MV-4-11 (cell line): ENCODE results near the gene LCK.
"Not testable (repeated sequence)": the region's sequence is repeated elsewhere in the genome, so short reads cannot be mapped to it uniquely, and the experiment has no call there.

ENCODE experiments used
- DNase-seq: peaks from one replicate; lab custom pipeline; 2025; lab: John Stamatoyannopoulos, UW

The LCK gene

GRCh38 chr1:32274646-32275340 is 23.7 kb downstream of the LCK start:
- no peak for DNase-seq

DNA sequence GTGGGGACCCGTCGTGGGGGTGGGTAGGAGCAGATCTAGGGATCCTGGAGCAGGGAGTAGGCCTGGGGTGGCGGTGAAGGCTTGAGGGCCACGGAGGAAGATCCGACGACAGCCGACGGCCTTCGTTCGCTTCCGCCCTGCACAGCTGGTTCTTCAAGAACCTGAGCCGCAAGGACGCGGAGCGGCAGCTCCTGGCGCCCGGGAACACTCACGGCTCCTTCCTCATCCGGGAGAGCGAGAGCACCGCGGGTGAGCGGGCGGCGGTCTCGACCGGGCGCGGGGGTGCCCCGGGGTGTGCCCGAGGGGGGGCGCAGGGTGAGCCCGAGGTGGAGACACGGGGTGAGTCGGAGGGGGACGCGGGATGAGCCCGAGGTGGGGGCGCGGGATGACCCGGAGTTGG is 24.4 kb downstream of the LCK start:
- no peak for DNase-seq

DNA sequence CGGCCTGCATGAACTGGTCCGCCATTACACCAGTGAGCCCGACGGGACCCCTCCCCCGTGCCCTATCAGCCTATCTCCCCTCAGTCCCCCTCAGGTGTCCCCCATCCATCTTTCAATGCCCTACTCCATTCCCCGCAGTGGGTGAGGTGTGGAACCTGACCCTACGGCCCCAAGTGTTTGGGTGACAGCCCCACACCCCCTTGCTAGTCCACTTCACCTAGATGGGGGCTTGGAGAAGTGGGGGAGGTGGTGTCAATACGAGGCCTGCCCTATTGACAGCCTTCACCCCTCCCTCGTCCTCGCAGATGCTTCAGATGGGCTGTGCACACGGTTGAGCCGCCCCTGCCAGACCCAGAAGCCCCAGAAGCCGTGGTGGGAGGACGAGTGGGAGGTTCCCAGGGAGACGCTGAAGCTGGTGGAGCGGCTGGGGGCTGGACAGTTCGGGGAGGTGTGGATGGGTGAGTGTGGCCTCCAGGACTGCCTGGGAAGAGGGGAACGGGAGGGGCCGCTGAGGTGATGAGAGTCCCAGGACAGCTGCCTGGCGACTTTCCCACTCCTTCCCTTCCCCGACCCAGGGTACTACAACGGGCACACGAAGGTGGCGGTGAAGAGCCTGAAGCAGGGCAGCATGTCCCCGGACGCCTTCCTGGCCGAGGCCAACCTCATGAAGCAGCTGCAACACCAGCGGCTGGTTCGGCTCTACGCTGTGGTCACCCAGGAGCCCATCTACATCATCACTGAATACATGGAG is 25.1 kb downstream of the LCK start:
- no peak for DNase-seq

DNA sequence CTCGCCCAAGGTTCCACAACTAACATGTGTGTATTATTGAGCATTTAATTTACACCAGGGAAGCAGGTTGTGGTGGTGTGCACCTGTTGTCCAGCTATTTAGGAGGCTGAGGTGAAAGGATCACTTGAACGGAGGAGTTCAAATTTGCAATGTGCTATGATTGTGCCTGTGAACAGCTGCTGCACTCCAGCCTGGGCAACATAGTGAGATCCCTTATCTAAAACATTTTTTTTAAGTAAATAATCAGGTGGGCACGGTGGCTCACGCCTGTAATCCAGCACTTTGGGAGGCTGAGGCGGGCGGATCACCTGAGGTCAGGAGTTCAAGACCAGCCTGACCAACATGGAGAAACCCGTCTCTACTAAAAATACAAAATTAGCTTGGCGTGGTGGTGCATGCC is 33.7 kb downstream of the LCK start:
- DNase-seq = not testable (repeated sequence)

DNA sequence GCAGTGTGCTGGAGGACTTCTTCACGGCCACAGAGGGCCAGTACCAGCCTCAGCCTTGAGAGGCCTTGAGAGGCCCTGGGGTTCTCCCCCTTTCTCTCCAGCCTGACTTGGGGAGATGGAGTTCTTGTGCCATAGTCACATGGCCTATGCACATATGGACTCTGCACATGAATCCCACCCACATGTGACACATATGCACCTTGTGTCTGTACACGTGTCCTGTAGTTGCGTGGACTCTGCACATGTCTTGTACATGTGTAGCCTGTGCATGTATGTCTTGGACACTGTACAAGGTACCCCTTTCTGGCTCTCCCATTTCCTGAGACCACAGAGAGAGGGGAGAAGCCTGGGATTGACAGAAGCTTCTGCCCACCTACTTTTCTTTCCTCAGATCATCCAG is 34.6 kb downstream of the LCK start:
- DNase-seq = no peak

GRCh38 chr1:32286763-32287162 is 35.7 kb downstream of the LCK start:
- DNase-seq = no peak

DNA sequence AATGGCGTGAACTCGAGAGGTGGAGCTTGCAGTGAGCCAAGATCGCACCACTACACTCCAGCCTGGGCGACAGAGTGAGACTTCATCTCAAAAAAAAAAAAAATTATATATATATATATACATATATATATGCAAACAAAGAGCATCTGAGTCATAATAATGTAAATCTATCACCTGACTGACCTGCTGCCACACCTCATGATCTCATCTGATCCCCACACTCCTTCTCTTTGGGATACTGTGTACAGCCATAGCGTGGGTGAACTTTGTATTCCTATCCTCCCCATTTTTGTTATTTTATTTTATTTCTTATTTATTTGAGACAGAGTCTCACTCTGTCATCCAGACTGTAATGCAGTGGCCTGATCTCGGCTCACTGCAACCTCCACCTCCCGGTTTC is 38.2 kb downstream of the LCK start:
- DNase-seq = no peak

DNA sequence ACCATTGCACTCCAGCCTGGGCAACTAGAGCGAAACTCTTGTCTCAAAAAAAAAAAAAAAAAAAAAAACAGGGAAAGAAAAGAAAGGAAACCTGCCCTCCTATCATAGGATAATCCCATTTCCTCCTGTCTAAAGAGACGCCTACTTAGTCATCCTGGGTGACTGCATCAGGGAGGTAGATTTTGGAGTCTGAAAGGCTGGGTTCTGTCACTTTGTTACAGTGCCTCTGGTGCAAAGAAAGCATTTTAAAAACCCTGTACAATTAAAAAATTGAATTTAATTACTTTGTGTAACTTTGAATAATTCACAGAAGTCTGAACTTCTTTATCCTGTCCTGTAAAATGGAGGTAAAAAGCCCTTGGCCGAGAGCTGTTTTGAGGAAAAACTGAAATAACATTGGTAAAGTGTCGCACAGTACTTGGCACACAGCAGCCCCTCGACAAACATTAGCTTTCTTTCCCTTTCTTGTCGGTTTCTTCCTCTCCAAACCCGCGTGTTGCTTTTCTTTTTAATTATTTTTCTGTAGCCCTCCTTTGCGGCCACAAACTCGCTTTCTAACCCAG is 40.2 kb downstream of the LCK start:
- DNase-seq = no peak

DNA sequence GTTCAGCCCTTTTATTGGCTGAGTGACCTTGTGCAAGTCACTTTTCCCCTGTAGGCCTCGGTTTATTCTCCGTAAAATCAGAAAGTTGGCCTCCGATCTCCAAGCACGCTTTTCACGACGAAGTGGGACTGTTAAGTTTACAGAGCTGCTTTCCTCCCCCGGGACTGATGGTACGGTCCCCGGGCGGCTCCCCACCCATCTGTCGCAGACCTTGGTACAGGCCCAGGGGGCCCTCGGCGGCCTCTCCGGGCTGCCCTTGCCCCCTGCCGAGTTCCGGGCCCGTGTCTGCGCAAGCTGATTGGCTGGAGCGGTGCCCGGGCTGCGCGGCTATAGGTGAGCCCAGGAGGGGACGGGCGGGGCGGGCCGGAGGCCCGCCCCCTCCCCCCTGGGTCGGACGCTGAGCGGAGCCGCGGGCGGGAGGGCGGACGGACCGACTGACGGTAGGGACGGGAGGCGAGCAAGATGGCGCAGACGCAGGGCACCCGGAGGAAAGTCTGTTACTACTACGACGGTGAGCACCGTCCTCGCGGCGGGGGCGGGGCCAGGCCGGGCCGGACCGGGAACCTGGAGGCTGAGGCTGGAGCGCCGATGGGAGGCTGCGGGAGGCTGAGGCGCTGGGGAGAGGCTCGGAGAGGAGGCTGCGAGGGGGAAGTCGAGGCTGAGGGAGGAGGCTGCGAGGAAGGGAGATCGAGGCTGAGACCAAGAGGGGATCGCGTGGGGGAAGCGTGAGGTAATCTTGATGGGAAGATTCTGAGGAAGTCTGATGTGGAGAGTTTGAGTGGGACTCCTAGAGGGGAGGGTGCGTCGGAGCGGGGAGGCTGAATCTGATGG is 40.9 kb downstream of the LCK start, which contains the start of gene HDAC1:
Gene HDAC1, plus strand, starts transcription at position 376 of the 831 bp plus-strand sequence. Its CDS starts 87 bp downstream, at position 463.
- DNase-seq = peak; percentile 96

DNA sequence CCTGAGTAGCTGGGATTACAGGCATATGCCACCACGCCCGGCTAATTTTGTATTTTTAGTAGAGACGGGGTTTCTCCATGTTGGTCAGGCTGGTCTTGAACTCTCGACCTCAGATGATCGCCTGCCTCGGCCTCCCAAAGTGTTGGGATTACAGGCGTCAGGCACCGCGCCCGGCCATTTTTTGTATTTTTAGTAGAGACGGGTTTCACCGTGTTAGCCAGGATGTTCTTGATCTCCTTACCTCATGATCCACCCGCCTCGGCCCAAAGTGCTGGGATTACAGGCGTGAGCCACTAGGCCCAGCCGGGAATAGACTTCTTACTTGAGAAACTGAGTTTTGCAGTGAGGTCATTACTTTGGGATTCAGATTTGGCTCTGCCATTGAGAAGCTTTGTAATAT is 47.1 kb downstream of the LCK start:
- not testable (repeated sequence) for DNase-seq

DNA sequence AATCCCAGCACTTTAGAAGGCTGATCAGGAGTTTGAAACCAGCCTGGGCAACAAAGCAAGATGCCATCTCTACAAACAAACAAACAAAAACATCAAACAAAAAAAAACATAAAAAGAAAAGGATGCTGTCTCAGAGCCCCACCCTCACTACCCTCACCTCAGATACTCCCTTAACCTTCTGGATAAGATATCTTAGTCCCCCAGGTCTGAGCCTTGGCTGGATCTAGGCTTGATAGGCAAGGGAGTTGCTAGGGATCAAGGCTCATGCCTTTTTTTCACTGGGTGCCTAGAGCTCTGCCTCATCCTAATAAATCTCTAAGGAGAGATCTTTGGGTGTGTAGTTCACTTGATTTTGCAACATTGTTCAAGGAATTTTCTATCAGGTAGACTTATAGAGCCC is 48.3 kb downstream of the LCK start:
- DNase-seq = no peak

- DNase-seq = no peak
These were observed 52.3 kb downstream of the LCK start for GRCh38 chr1:32303358-32303757.

DNA sequence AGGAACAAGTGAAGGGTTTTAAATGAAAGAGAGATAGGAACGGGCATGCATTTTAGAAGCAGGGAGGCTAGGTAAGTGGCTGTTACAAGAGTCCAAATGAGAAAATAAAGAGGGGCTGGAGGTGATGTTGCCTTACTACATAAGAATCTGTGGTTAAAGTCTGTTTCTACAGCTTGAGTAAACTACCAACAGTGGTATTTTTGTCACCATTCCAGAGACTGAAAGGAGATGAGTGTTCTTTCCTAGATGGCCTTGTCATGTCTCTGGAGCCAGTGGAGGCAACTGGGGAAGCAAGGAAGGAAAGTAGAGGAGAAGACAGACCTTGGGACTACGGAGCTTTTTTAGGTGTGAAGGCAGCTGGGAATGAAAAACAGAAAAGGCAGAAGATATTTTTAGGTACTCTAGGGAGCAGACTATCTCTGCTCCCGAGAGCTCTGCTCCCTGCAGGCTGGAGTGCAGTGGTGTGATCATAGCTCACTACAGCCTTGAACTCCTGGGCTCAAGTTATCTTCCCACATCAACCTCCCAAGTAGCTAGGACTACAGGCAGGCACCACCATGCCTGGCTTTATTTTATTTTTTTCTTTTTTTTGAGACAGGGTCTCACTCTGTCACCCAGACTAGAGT is 53.0 kb downstream of the LCK start:
- DNase-seq = no peak

DNA sequence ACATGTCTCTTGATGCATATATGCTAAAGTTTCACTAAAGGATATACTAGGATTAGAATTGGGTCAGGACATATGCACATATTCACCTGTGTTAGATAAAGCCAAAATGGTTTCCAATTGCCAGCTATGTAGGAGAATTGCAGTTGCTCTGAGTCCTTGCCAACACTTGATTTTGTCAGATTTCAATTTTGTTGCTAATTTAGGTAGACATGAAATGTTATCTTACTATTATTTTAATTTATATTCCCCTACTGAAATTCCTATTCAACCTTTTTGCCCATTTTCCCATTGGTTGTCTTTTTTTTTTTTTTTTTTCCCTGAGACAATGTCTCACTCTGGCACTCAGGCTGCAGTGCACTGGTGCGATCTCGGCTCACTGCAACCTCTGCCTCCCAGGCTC is 54.2 kb downstream of the LCK start:
- DNase-seq = no peak

DNA sequence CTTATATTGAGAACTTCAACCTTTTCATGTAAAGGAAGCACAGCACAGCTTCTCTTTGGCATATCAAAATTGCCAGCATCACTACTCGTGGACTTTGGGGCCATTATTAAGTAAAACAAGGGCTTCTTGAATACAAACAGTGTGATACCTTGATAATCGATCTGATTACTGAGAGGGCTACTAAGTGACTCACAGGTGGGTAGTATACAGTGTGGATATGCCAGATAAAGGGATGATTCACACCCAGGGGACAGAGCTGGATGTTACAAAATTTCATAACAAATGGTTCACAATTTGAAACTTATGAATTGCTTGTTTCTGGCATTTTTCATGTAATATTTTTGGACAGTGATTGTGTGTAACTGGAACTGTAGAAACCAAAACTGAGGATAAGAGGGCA is 56.3 kb downstream of the LCK start:
- no peak for DNase-seq

- no peak for DNase-seq
These were observed 58.9 kb downstream of the LCK start for GRCh38 chr1:32309960-32310359.

GRCh38 chr1:32311709-32312393 is 60.8 kb downstream of the LCK start:
- DNase-seq = no peak

DNA sequence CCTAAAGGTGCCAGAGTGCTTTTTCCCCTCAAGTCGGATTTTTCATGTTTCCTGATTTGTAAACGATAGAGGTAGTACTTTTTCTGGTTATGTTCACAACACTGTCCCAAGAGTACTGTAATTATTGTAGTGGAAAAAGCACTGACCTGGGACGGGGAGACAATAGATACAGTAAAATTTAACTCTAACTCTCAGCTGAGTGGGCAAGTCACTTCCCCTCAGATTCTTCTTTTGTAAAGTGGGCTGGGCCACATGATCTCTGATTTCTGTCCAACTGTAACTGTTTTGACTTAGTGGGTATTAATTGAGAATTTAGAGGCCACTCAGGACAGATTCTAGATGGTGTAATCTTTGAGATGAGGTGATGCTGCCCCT is 65.8 kb downstream of the LCK start:
- DNase-seq = no peak

- no peak for DNase-seq
These were observed 67.2 kb downstream of the LCK start for GRCh38 chr1:32318127-32318869.

- DNase-seq = no peak
These were observed 70.7 kb downstream of the LCK start for GRCh38 chr1:32321712-32322291.
